Mucosa of descending colon (tissue), 3 donors: ENCODE results near the gene EIF3K. TPM values are rescaled to one million over a fixed set of nuclear protein-coding genes. Genes with fewer than 3 reads are reported as not detected.
A peak's percentile ranks its signal among the peaks of the same experiment; 100 is the strongest.

Experiments used
- ATAC-seq: fragments of 200-7000 bp; cut with Tn5 transposase; one replicate; pipeline ENCODE4 v1.9.1; 2020; ENCODE audit warnings: mild to moderate bottlenecking, moderate library complexity
- DNase-seq, 3 donors: peaks; one replicate each; pipeline ENCODE4 v3.0.0-alpha.2; 2020
- H3K36me3 ChIP-seq: fragments of 200-600 bp; one replicate; pipeline ENCODE4 v1.8.0; 2021; ENCODE audit warnings: low read depth, mild to moderate bottlenecking
- H3K4me1 ChIP-seq: fragments of 200-600 bp; one replicate; pipeline ENCODE4 v1.8.0; 2021; ENCODE audit warnings: low read depth, mild to moderate bottlenecking
- H3K4me3 ChIP-seq: fragments of 200-600 bp; one replicate; pipeline ENCODE4 v1.8.0; 2021; ENCODE audit warnings: mild to moderate bottlenecking
- H3K9me3 ChIP-seq: fragments of 200-600 bp; one replicate; pipeline ENCODE4 v1.8.0; 2021; ENCODE audit warnings: mild to moderate bottlenecking
- intact Hi-C, 2 donors: fragments of 100-400 bp; cut with DNase I in 1 of 2; cut with micrococcal nuclease in 1 of 2; formaldehyde crosslinking; loops; one replicate each; pipeline versions ENCODE4 v1.11.0 to v1.11.1; 2022; cut with DNase I, micrococcal nuclease
- total RNA-seq, 3 donors: library from RNA; stranded (reverse); fragmentation: NEBNext Ultra II Directional in 2 of 3; extraction: Animal tissue kit (Norgen Biotek cat#: 25700) in 2 of 3; gene quantifications; one replicate each; pipeline versions ENCODE4 v1.2.1 to v1.2.4, GENCODE V29; 2021 to 2023
- TF ChIP-seq, protein P1 (sequence below): fragments of 200-600 bp; IDR thresholded peaks from one replicate; pipeline ENCODE4 v1.8.0; 2022; ENCODE audit warnings: antibody characterized with exemption, mild to moderate bottlenecking
- donor health status: DM: no; HTN: no; CAD: no; lungs with moderate emphysema.
- donor health status: DM: no; HTN: no; CAD: no.
- donor health status: DM: no; HTN: yes; CAD: no.

EIF3K gene
- total RNA-seq, 3 donors from 2014 or later = 338 to 393 (median 350) TPM

DNA sequence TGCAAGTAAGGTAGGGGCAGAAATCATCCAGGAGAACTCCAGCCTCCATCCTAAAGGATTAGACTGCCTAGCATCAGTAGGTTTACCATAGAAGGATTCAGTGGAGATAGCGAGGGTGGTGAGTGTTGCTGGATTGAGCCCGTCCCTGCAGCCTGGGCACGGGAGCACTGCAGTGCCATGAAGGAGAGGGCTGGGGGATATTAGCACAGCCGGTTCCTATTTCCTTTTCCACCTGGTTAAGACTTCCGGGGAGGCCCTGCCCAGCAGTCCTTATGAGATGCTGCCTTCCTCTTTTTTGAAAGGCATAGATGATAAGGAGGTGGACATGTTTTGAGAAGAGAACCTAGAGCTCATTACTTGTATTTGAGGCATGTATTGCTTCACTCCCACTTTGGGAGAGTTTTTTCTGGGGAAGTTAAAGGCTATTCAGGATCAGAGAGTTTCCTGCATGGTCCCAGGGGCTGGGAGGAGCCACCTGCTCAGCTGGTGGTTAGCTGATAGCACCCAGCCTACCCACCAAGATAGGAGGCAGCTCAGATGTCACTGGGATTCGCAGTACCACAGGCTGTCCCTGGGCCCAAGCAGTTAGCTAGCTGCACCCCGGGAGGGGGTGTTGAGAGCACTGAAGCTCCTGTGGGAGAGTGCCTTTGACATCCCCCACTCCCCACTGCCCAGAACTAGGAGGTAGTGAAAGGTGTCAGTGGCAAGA is 45.7 kb downstream of the EIF3K start:
- DNase-seq (no peak), ATAC-seq (peak; percentile 4)
- intact Hi-C loops = no loop called here
- Histone ChIP-seq H3K4me3 (no peak overlapping the region), H3K9me3 (no peaks in the 10 kb centered on the region), H3K36me3 (no peaks in the 10 kb centered on the region), H3K4me1 (peaks cover 93% of the 10 kb centered on the region)
- TF ChIP-seq, protein P1, sequence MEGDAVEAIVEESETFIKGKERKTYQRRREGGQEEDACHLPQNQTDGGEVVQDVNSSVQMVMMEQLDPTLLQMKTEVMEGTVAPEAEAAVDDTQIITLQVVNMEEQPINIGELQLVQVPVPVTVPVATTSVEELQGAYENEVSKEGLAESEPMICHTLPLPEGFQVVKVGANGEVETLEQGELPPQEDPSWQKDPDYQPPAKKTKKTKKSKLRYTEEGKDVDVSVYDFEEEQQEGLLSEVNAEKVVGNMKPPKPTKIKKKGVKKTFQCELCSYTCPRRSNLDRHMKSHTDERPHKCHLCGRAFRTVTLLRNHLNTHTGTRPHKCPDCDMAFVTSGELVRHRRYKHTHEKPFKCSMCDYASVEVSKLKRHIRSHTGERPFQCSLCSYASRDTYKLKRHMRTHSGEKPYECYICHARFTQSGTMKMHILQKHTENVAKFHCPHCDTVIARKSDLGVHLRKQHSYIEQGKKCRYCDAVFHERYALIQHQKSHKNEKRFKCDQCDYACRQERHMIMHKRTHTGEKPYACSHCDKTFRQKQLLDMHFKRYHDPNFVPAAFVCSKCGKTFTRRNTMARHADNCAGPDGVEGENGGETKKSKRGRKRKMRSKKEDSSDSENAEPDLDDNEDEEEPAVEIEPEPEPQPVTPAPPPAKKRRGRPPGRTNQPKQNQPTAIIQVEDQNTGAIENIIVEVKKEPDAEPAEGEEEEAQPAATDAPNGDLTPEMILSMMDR = no peak

GRCh38 chr19:38665219-38665931 is 46.4 kb downstream of the EIF3K start:
- no peak overlapping the region for H3K4me3 ChIP-seq
- DNase-seq (no peak), ATAC-seq (no peak)
- H3K4me1 ChIP-seq = peaks cover 93% of the 10 kb centered on the region
- no peaks in the 10 kb centered on the region for H3K9me3 ChIP-seq
- TF ChIP-seq, protein P1 = no peak
- no peaks in the 10 kb centered on the region for H3K36me3 ChIP-seq
- intact Hi-C loops = no loop called here

GRCh38 chr19:38665950-38666662 is 47.1 kb downstream of the EIF3K start:
- intact Hi-C loops = no loop called here
- peak; percentile 52 to 76 (median 59) for DNase-seq
- Histone ChIP-seq H3K4me3 (no peak overlapping the region), H3K9me3 (no peaks in the 10 kb centered on the region), H3K4me1 (peaks cover 93% of the 10 kb centered on the region), H3K36me3 (no peaks in the 10 kb centered on the region)
- peak; percentile 13 for ATAC-seq
- TF ChIP-seq, protein P1 = no peak

- H3K36me3 ChIP-seq = no peaks in the 10 kb centered on the region
- intact Hi-C loops = no loop called here
Measured at GRCh38 chr19:38666663-38667511, 47.9 kb downstream of the EIF3K start.

More at GRCh38 chr19:38666663-38667511, 47.9 kb downstream of the EIF3K start:
- H3K9me3 ChIP-seq = no peaks in the 10 kb centered on the region
- peaks cover 93% of the 10 kb centered on the region for H3K4me1 ChIP-seq
- DNase-seq (peak in 2 of 3 donors; percentile 38 to 44), ATAC-seq (peak; percentile 34)
- no peak overlapping the region for H3K4me3 ChIP-seq
- TF ChIP-seq, protein P1 = no peak
